T-helper 1 cell treated with Interleukin-12 subunit alpha and Interleukin-12 subunit beta and Interleukin-4 antibody, amounts not matched to agents 30 ng/mL and 1 ng/mL, for 36 hours (primary cell): ENCODE measurements around the gene GCSAM. TPM values are rescaled to one million over a fixed set of nuclear protein-coding genes. Genes with fewer than 3 reads are reported as not detected.

Source experiments
- intact Hi-C: fragments of 100-400 bp; cut with micrococcal nuclease; formaldehyde crosslinking; loops from one replicate; pipeline ENCODE4 v1.15.1; 2024
- total RNA-seq: library from RNA; stranded (reverse); gene quantifications from 2 replicates; pipeline ENCODE4 v1.2.3, GENCODE V29; 2022

Gene GCSAM, protein sequence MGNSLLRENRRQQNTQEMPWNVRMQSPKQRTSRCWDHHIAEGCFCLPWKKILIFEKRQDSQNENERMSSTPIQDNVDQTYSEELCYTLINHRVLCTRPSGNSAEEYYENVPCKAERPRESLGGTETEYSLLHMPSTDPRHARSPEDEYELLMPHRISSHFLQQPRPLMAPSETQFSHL
- total RNA-seq = 5.3 and 5.7 TPM in 2 replicates

DNA sequence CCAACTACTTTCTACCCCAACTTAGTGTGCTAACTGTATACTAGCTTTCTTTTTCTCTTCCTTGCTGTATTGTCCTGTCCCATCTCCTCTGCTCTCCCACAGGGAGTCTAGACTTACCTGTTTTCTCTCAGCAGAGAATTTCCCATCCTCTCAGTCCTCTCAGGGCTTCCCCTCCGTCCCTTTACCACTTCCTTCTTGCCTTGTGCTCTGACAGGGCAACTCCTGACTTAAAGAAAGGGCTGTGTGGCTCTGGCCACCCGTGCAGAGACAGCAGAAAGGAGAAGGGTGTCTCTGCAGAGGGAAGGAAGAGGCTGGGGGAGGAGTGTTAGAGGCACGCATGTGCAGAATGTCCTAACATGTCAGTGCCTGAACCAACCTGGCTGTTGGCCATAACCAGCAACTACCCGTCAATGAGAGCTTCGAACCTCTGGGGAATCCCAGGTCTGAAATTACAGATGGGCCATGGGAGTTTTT lies at the start of gene GCSAM:
Gene GCSAM (minus strand): TSS at position 274 of the 474 bp plus-strand sequence. CDS start 128 bp downstream, at position 146.
- intact Hi-C loops = loop anchor here (1.0 to 10.0 kb wide), 7 partner anchors 10 to 1614 kb away; partner anchors contain the start of genes ATP6V1A, C3orf52, NAA50 and SLC35A5

DNA sequence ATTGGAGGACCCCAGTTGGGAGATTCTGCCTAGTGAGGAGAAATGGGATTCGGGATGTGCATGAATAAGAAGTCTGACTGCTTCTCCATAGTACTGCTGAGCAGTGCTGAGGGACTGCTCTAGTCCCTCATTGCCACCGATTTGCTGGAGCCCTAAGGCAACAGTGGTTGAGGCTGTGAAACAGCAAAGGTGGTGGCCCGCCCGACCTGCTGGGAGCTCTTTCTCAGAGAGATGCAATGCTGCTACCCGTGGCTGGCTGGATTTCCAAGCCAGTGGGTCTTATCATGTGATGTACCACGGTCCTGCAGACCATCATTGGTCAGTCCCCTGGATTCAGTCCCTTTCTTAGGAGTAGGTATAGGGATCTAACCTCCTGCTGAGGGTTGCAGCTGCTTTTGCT lies 42.6 kb upstream of the GCSAM start:
- intact Hi-C loops = no loop called here

DNA sequence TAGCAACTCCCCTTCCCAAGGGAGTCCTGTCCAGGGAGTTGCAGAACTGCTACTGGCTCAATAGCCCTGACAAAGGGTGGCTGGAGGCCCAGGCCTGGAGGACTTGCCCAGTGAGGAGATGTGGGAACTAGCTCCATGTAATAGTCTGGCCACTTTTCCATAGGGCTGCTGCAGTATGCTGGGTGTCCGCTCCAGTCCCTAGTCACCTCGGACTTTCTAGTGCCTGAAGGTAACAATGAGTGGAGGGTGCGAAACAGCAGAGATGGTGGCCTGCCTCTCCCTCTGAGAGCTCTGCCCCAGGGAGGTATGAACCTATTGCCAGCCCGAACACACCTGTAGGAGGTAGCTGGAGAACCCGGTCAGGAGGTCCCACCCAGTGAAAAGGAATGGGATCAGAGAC lies 42.0 kb upstream of the GCSAM start:
- intact Hi-C loops = no loop called here

DNA sequence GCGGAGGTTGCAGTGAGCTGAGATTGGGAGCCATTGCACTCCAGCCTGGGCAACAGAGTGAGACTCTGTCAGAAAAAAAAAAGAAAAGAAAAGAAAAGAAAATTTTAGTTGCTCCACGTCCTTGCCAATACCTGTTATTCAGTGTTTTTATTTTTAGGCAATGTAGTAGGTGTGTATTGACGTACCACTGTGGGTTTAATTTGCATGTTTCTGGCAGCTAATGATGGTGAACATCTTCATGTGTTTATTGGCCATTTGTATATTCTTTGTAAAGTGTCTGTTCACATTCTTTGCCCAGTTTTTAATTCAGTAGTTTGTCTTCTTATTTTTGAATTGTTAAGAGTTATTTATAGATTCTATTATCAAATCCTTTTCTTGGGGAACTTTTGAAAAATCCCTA lies 38.1 kb upstream of the GCSAM start:
- intact Hi-C loops = no loop called here

DNA sequence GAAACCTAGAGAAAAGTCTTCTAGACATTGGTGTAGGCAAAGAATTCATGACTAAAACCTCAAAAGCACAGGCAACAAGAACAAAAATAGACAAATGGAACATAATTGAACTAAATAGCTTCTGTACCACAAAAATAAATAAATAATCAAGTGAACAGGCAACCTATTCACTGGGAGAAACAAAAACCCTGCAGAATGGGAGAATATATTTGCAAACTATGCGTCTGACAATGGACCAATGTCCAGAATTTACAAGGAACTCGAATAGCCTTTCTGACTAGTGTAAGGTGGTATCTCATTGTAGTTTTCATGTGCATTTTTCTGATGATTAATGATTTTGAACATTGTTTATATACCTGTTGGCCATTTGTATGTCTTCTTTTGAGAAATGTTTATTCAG lies 37.0 kb upstream of the GCSAM start:
- intact Hi-C loops = no loop called here

DNA sequence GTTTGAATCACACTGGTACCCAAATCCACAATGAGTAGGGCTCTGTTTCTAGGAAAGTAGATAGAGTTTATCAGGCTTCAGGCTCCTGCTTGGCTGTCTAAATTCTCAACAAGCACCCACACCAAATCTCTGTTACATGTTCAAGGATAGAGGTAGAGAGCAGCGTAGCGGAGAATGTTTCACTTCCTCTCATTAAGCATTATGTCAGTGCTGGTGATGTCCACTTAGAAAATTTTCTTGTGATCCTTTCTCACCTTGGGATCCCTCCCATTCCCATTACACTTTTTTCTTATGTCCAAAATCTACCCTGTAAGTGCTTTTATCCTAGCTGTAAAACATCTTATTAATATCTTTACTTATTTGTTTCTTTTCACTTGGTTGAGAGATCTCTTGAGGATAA lies 34.7 kb upstream of the GCSAM start:
- intact Hi-C loops = no loop called here

DNA sequence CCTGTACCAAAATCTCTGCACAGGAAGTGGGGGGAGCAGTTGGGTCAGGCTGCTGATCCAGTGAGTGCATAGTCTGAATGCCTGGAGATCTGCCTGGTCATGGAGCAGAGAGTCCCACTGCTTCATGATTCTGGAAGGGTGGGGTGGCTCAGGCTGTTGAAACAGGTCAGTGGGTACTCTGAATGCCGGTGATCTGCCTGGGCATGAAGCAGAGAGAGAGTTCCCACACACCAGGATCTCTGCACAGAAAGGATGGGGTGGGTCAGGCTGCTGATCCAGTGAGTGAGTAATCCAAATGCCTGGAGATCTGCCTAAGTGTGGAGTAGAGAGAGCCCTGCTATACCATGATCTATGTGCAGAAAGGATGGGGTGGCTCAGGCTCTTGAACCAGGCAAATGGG lies 16.1 kb upstream of the GCSAM start:
- intact Hi-C loops = no loop called here

DNA sequence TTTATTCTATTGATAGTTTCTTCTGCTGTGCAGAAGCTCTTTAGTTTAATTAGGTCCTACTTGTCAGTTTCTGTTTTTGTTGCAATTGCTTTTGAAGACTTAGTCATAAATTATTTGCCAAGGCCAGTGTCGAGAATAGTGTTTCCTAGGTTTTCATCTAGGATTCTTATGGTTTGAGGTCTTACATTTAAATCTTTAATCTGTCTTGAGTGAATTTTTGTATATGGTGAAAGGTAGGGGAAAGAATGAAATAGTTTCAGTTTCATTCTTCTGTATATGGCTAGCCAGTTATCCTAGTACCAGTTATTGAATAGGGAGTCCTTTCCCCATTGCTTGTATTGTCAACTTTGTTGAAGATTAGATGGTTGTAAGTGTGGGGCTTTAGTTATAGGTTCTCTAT lies 10.6 kb upstream of the GCSAM start:
- intact Hi-C loops = loop anchor here (1.0 kb wide), 1 partner anchor 10 kb away; the partner anchor contains the start of gene GCSAM

DNA sequence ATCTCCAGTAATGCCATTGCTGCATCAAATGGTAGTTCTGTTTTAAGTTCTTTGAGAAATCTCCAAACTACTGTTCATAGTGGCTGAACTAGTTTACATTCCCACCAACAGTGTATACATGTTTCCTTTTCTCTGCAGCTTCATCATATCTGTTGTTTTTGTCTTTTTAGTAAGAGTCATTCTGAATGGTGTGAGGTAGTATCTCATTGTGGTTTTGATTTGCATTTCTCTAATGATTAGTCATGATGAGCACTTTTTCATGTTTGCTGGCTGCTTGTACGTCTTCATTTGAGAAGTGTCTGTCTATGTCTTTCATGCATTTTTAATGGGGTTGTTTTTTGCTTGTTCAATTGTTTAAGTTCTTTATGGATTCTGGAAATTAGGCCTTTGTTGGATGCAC lies 10.2 kb upstream of the GCSAM start:
- intact Hi-C loops = loop anchor here (1.0 kb wide), 1 partner anchor 10 kb away; the partner anchor contains the start of gene GCSAM

DNA sequence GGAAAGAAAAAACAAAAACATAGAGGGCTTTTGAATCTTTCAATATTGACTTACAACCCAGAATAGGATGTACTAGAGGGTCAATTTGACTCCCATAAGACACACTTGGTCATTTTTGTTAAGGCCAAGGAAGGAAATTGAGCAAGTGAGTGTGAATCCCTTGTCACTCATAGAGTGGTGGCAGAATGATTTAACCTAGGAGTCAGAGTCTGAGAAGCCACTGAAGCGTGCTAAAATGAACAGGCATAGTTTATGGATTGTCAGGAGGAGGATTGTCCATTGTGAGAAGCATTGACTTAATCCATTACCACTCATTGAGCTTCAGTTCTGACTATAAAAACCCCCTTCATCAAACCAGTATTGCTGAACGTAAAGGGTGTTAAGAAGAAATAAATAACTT lies 8.2 kb upstream of the GCSAM start:
- intact Hi-C loops = no loop called here

DNA sequence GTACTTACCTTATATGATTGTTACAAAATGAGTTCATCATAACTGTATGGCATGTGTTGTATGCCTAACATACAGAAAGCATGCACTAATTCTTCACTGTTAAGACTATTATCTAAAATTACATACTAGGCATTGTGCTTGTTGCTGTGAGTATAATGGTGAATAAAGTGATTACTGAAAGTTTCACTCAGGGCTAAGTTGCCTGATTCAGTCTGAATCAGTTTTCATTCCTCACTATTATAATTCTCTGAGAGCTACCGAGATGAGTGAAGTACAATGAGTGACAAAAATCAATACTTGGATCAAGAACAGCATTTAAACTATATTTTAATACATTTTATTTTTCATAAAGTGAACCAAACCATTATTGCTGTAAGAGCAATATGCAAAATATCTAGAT lies 7.5 kb upstream of the GCSAM start:
- intact Hi-C loops = no loop called here

DNA sequence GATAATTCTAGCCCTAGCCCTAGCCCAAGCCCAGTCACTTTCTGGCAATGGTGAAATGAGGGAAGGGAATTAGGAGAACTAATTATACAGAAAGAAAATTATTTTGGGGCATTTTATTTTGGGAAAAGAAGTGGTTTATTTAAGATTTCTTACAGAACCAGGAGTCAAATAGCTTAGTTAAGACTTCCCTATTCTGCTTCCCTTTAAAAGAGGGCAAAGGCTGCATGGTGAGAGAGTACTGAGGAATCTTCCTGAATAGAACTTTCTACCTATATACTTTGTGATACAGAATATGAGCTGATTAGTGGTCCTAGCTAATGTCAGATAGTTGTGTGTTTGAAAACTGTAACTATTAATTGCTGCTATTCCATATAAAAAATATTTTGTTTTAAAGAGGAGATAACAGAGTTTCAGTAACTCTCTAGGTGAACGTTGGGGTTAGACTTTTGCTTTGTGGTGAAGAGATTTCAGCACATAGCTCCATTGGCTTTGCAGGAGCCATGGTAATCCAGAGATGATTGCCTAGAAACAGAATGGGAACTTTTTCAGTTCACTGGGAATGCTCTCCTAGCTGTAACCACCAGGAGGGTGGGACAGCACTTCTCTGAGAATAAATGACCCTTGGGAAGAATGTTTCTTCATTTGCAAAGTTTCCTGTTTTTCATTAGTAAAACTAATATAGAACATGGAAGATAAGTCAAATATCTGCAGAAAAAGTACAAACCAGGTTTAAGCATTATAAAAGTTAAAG lies 5.3 kb upstream of the GCSAM start:
- intact Hi-C loops = loop anchor here (10.0 kb wide), 1 partner anchor 866 kb away; no protein-coding TSS in a partner anchor

DNA sequence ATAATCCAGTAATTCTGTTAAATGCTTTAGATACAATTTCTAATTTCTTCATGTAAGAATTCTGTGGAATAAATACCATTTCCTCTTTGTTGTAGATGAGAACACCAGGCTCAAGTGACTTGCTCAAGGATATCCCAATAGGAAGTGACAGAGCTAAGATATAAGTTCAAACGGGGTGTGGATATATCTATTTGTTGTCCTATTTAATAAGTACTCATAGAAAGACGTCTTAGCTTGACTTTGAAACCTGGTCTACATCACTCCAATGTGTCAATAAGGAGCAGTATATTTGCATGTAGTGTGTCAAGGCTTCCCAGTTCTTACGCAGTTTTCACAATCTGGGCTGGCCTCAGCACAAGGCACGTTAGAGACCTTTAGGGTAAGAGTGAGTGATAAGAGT lies 4.7 kb upstream of the GCSAM start:
- intact Hi-C loops = loop anchor here (1.0 to 10.0 kb wide), 6 partner anchors 25 to 867 kb away; no protein-coding TSS in a partner anchor

DNA sequence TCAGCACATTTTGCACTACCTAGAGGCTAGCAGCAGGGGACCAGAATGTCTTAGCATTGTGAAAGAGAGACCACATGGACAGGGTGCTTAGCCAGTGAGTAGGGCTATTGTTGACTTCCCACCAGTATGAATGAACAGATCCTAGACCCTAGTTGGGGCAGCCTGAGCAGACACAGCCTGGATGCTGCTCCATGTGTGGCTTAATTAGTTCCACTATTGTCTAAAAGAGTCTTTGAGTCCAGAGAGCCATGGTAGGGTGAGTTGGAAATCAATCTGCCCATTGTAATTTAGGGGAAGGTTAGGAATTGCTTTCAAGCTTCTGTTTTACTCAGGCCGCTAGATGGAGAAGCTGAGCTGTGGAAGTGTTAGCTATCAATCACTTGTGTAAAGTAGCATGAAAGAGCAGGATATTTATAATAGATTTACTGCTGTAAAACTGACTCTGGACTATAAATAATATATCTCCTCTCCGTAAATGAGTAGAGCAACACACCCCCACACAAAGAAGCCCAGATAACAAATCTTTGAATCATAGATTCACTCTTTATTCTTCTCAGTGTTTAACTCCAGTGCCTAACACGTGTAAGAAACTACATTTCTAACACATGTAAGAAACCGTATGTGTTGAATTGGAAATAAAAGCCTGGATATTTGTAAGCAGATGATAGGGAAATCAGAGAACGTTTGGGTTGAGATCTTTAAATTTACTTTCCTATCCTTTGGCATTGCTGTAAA lies 4.1 kb upstream of the GCSAM start:
- intact Hi-C loops = loop anchor here (1.0 to 10.0 kb wide), 6 partner anchors 25 to 868 kb away; no protein-coding TSS in a partner anchor

DNA sequence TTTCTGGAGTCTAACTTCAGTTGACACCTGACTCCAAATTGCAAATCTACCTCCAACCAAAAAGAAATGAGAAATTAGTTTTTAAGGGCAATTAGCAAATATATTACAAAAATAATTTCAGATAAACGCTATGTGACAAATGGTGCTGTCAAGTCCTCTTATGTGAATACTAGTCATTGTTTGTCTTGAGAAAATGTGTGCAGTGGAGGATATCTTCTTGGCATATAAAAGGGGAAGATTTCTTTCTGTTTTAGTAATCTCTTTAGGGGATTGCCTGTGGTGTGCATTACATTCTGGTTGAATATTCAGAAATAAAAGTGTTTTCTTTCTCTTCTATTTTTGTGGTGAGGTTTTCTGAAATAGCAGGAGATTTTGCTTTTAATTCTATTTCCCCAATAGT lies 3.0 kb upstream of the GCSAM start:
- intact Hi-C loops = loop anchor here (2.0 to 10.0 kb wide), 2 partner anchors 301 to 869 kb away; no protein-coding TSS in a partner anchor

DNA sequence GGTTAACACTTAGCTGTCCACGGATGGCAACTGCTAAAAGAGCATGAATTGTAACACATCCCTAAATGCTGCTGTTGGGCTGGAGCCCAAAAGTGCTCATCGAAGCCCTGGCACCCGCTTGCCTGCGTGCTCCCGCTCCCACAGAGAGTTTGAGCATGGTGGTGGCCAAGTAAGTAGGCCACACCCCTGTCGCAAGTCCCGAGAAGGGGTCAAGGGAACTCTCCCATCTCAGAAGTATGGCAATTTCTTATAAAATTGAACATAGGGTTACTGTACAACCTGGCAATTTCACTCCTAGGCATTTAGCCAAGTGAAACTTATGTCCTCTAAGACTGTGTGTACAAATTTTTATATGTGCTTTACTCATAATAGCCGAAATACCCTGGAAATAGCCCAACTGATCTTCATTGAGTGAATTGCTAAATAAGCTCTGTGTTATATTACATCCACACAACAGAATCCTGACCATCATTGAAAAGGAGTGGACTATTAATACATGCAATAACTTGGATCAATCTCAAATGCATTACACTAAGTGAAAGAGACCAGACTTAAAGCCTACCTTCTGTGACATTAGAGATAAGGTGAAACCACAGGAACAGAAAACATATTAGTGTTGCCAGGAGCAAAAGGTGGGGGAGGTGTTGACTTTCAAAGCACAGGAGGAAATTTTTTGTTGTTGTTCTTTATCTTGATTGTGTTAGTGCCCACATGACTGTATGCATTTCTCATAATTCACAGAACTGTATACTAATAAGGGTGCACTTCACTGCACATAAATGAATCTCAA lies 1.5 kb upstream of the GCSAM start:
- intact Hi-C loops = loop anchor here (5.0 to 10.0 kb wide), 2 partner anchors 870 to 1613 kb away; partner anchors contain the start of genes ATP6V1A and NAA50

DNA sequence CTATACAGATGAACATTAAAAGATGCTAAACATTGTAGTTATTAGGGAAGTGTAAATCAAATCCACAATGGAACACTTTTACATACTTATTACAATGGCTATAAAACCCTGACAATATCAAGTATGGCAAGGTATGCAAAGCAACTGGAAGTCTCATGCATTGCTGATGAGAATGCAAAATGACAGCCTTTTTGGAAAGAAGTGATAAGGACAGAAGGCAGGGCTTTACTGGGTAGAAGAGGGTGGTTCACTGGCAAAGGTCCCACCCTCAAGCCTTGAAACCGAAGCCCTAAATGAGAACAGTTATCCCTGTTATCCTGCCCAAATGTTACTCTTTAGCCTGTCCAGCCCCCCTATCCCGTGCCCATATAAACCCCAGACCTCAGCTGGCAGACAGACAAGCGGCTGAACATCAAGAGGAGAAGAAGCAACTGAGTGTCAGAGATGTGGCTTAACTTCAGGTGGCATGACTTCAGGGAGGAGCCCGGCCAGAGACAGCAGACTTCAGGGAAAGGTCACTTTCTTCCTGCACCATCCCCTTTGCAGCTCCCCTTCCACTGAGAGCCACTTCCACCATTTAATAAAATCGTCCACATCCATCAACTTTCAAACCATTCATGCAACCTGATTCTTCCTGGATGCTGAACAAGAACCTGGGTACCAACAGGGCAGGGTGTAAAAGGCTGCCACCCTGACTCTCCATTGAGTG lies 732 bp upstream of the GCSAM start:
- intact Hi-C loops = loop anchor here (1.0 to 10.0 kb wide), 7 partner anchors 10 to 1614 kb away; partner anchors contain the start of genes ATP6V1A, C3orf52, NAA50 and SLC35A5

DNA sequence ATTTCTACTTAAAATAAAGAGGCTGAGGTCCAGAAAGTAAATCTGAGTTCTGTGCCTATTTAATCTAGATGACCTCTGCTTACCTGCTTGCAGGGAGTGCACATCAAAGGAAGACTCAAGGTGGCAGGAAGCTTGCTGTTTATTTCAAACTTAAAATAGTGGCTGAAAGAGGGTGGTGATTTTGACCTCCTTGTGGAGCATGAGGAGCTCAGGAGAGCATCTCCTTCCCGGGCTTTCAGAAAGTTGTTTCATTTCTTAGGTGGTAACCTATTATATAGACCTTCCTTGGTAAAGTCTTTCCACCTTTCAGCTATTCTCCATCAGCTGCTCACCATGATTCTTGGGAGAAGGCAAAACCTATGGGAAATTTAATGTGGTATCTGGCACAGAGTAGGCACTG lies 494 bp downstream of the GCSAM start:
- intact Hi-C loops = loop anchor here (2.0 to 10.0 kb wide), 6 partner anchors 20 to 1615 kb away; partner anchors contain the start of genes ATP6V1A, C3orf52, NAA50 and SLC35A5

DNA sequence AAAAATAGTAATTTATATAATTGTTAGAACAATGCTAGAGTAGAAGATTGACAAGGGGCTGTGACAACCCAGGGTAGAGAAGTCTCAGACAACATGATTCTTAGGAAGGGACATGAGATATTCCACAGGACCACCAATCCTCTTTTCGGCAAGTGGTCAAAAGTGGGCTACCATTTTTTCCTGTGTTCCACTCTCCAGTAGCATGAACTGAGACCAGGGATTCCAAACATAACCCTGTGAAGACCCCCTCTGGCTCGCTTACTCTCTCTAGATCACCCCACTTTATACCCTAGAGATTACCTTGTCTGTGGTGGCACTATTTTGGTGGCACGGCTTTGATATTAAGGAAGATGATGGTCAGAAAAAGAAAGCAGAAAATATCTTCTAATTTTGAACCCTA lies 960 bp downstream of the GCSAM start:
- intact Hi-C loops = loop anchor here (2.0 to 10.0 kb wide), 6 partner anchors 19 to 1615 kb away; partner anchors contain the start of genes ATP6V1A, C3orf52, NAA50 and SLC35A5

DNA sequence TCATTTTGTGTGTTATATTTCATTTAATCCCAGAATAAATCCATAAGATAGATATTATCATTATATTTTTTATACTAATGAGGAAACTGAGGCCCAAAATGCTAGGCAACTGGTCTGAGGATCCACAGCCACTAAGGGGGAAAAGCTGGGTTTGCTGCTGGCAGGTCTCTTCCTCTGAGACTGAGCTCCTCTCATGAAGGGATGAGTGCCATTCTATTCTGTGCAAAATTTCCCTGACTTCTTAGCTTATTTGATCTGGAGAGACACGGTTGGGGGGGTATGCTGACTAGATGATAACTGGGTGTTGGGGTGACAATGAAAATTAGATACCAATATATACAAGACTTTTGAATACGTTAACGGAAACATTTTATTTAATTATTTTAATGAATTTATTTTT lies 1.9 kb downstream of the GCSAM start:
- intact Hi-C loops = loop anchor here (5.0 to 10.0 kb wide), 2 partner anchors 874 to 1616 kb away; partner anchors contain the start of genes ATP6V1A and NAA50
